ENCODE measurements around the gene ITGA8. TPM values are rescaled to one million over a fixed set of nuclear protein-coding genes. Genes with fewer than 3 reads are reported as not detected.
A peak's percentile ranks its signal among the peaks of the same experiment; 100 is the strongest.

The ITGA8 gene
- total and polyA plus RNA-seq, 9 of the 15 experiments (the other 6 are each of a cell fraction or from before 2014, with no cell fraction given), result 0.01 to 0.07 (median 0.04) TPM; not detected in 5

- WGBS (ENCODE audit: insufficient coverage, low coverage, missing lambda C conversion rate), result 12% methylated on average over 6 of the region's 6 CpGs
- Histone ChIP-seq H3K4me3 (no peak overlapping the region), H3K36me3 (ENCODE audit: control insufficient read depth, insufficient read depth, low read length) (no peaks in the 10 kb centered on the region), H3K9me3 (replicated peaks; ENCODE audit: control insufficient read depth, insufficient read depth, low read depth, low read length) (no peaks in the 10 kb centered on the region), H3K27ac (ENCODE audit: extremely low read depth, low read depth, low read length) (no peak overlapping the region), H3K27me3 (ENCODE audit: control insufficient read depth in 2 of 2, insufficient read depth in 2 of 2, low read length in 2 of 2) (no peaks in the 10 kb centered on the region), H3K4me2 (ENCODE audit: insufficient read depth, low read length) (no peak overlapping the region), H4K20me1 (replicated peaks; ENCODE audit: control insufficient read depth, insufficient read depth, low read length) (no peaks in the 10 kb centered on the region), H3K9ac (ENCODE audit: insufficient read depth in 1 of 2, low read depth in 2 of 2, low read length in 2 of 2) (no peak overlapping the region), H3K9me1 (ENCODE audit: control insufficient read depth, insufficient read depth, low read length) (no peaks in the 10 kb centered on the region), H2AFZ (ENCODE audit: low read depth, low read length) (peak overlapping the region; percentile 11), H3K4me1 (replicated peaks in 1 of 2; ENCODE audit: control insufficient read depth in 2 of 2, insufficient read depth in 2 of 2, low read length in 2 of 2) (peaks cover 0 to 5% of the 10 kb centered on the region in 2 experiments; a peak in 2 of 5 replicates), H3K79me2 (ENCODE audit: control insufficient read depth, insufficient read depth, low read length) (no peaks in the 10 kb centered on the region)
- in situ Hi-C loops (cut with MboI) (no loop called here), intact Hi-C loops (cut with micrococcal nuclease) (no loop called here)
- ChIA-PET CTCF (ENCODE audit: low intra/inter-chr PET ratio) (no interaction called here), POLR2A (no interaction called here)
- ATAC-seq (no peak), DNase-seq (ENCODE audit: extremely low read depth in 1 of 4, low spot score in 3 of 4) (no peak), FAIRE-seq (no peak)
- BruUV-seq (replicated peaks), result no TSS peak
- TF ChIP-seq, protein P1, sequence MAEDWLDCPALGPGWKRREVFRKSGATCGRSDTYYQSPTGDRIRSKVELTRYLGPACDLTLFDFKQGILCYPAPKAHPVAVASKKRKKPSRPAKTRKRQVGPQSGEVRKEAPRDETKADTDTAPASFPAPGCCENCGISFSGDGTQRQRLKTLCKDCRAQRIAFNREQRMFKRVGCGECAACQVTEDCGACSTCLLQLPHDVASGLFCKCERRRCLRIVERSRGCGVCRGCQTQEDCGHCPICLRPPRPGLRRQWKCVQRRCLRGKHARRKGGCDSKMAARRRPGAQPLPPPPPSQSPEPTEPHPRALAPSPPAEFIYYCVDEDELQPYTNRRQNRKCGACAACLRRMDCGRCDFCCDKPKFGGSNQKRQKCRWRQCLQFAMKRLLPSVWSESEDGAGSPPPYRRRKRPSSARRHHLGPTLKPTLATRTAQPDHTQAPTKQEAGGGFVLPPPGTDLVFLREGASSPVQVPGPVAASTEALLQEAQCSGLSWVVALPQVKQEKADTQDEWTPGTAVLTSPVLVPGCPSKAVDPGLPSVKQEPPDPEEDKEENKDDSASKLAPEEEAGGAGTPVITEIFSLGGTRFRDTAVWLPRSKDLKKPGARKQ (CRISPR knock-in tag; IDR thresholded peaks at IDR 0.05), result no peak
- no peak for TF ChIP-seq GABPB1 (CRISPR knock-in tag; IDR thresholded peaks at IDR 0.05)
- TF ChIP-seq ZNF217 (CRISPR knock-in tag; IDR thresholded peaks at IDR 0.05), result no peak
- no peak for TF ChIP-seq NCOR1 (IDR thresholded peaks at IDR 0.05)
- no peak for TF ChIP-seq HDGF (IDR thresholded peaks at IDR 0.05)
- TF ChIP-seq ZNF232 (CRISPR knock-in tag; IDR thresholded peaks at IDR 0.05), result no peak
- TF ChIP-seq NR3C1 (CRISPR knock-in tag; IDR thresholded peaks at IDR 0.05), result no peak
- no peak for TF ChIP-seq LEF1 (IDR thresholded peaks at IDR 0.05)
- TF ChIP-seq, protein P2, sequence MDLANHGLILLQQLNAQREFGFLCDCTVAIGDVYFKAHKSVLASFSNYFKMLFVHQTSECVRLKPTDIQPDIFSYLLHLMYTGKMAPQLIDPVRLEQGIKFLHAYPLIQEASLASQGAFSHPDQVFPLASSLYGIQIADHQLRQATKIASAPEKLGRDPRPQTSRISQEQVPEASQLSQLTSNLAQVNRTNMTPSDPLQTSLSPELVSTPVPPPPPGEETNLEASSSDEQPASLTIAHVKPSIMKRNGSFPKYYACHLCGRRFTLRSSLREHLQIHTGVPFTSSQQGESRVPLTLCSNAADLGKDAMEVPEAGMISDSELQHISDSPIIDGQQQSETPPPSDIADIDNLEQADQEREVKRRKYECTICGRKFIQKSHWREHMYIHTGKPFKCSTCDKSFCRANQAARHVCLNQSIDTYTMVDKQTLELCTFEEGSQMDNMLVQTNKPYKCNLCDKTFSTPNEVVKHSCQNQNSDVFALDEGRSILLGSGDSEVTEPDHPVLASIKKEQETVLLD (IDR thresholded peaks at IDR 0.05), result no peak
- no peak for TF ChIP-seq ZNF655 (CRISPR knock-in tag; IDR thresholded peaks at IDR 0.05)
- TF ChIP-seq CHCHD3 (CRISPR knock-in tag; IDR thresholded peaks at IDR 0.05), result no peak
These were observed 95.1 kb downstream of the ITGA8 start for GRCh38 chr10:15624401-15625196.
